ENCODE measurements around the gene PRR30. TPM values are rescaled to one million over a fixed set of nuclear protein-coding genes. Genes with fewer than 3 reads are reported as not detected.

The PRR30 gene
- total RNA-seq, 2 donors from 2014 or later: not detected

DNA sequence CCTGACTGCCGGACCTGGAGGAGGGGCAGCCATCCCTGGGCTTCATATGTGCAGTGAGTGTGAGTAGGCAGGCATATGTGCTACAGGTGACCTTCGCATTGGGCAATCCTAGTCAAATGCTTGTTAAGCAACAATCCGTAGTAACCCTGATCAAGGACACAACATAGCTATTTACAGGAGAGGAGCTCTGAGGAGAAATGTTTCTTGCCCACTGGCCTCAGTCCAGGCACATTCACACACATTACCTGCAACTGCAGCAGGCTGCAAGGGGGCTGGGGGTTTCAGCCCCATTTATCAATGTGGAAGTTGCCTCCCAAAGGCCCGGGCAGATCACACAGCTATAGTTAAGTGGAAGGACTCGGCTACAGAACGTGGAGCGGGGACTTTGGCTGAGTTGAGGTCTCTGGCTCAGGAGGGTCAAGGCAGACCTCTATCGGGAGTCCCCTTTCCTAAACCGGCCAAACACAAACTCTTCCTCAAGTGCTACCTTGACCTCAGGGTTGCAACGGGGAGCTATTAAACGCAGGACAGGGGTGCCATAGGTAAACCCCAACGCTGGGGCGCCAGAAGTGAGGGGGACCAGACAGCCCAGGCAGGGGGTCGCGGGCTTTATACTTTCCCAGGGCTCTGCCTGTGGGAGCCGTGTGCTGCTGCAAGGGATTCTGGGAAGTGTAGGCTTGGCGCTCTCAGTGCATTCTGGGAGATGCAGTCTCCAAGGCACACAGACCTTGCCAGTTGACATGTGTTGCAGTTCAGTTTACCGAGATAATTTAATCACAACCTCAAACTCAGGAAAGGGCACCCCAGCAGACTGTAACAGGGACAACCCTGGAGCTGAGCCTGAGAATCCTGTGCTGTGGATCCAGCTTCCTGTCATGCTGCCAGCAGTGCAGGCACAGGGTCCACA is 43.2 kb downstream of the PRR30 start:
- no peak overlapping the region for H3K27ac Mint-ChIP-seq

GRCh38 chr2:27095427-27095744 is 43.8 kb downstream of the PRR30 start:
- Mint-ChIP-seq H3K9me3 (no peaks in the 10 kb centered on the region), H3K27ac (no peak overlapping the region), H3K36me3 (no peaks in the 10 kb centered on the region)
- ATAC-seq: no peak
- no peak for DNase-seq (ENCODE audit: low spot score in 2 of 2)

More for the DNA sequence above, 43.2 kb downstream of the PRR30 start:
- Mint-ChIP-seq H3K9me3 (no peaks in the 10 kb centered on the region), H3K36me3 (no peaks in the 10 kb centered on the region)
- DNase-seq (ENCODE audit: low spot score in 2 of 2) (peak in 1 of 2 donors; percentile 36), ATAC-seq (peak in 1 of 2 donors; percentile 86)

DNA sequence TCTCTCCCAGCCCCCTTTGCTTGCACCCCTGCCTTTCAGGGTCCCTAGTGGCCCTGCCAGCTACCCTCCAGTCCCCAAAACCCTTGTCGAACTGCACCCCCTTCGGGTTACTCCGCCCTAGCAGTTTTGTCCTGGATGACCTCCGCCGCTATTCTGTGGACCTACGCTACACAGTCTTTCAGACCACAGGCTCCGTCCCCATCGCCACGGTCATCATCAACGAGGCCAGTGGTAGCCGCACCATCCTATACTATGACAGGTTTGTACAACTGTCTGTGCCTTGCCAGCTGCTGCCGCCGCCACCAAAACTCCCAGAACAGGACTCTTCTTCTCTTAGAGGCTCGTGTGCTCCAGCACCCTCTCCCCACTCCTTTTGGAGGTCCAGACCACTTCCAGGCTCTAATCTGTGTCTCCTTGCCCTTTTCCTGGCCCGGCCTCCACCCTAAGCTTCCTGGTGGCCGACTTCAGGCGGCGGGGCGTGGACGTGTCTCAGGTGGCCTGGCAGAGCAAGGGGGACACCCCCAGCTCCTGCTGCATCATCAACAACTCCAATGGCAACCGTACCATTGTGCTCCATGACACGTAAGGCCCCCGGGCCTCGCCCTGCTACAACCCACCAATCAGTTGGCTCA is 44.7 kb downstream of the PRR30 start:
- ATAC-seq (no peak), DNase-seq (ENCODE audit: low spot score in 2 of 2) (no peak)
- Mint-ChIP-seq H3K9me3 (no peaks in the 10 kb centered on the region), H3K36me3 (no peaks in the 10 kb centered on the region), H3K27ac (peak overlapping the region in 1 of 2 donors; percentile 60)

GRCh38 chr2:27093430-27094352 is 45.5 kb downstream of the PRR30 start:
- DNase-seq (ENCODE audit: low spot score in 2 of 2) (no peak), ATAC-seq (no peak)
- peak overlapping the region in 1 of 2 donors; percentile 60 for H3K27ac Mint-ChIP-seq
- H3K9me3 Mint-ChIP-seq: no peaks in the 10 kb centered on the region
- no peaks in the 10 kb centered on the region for H3K36me3 Mint-ChIP-seq

- Mint-ChIP-seq H3K9me3 (no peaks in the 10 kb centered on the region), H3K36me3 (no peaks in the 10 kb centered on the region), H3K27ac (no peak overlapping the region)
- no peak for ATAC-seq
- DNase-seq (ENCODE audit: low spot score in 2 of 2): no peak
Measured at GRCh38 chr2:27092696-27093429, 46.3 kb downstream of the PRR30 start.

DNA sequence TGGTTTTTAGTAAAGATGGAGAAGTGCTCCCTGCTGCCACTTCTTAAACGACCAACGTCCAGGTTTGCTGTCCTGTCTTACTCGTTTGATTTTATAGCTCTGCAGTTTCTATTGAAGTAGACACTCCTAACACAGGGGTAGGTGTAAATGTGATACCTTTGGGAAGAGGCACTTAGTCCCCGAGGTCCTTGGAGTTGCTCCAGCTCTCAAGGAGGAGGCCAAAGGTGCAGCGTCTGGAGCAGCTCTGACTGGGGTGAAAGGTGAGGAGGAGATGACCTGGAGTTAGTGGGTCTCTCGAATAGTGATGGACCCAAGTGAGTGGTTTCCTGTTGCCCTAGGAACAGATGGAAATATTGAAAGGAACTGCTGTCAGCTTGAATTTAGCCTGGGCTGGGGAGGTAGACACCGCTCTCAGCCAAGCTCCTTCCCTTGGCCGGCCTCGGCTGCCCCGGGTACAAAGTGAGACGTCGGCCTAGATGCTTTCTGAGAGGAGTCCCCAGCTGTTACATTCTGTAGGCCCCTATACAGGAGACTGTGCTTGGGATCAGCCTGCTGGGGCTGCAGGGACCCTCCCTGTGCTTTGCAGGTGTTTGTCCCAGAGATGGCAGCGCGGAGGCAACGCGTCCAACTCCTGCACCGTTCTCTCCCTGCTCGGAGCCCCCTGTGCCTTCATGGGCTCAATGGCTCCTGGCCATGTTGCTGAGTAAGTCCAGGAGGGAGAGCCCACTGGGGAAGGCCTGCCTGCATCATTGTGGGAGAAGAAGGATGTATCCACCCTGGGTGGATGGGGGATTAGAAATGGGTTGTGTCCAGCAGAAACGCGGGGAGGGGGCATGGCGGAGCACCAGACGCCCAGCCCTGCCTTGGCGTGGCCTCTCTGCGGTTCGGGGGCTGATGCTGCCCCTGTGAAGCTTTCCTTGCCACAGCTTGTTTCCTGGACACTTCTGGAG is 47.2 kb downstream of the PRR30 start:
- peak overlapping the region in 1 of 2 donors; percentile 50 for H3K27ac Mint-ChIP-seq
- H3K9me3 Mint-ChIP-seq: no peaks in the 10 kb centered on the region
- ATAC-seq (no peak), DNase-seq (ENCODE audit: low spot score in 2 of 2) (no peak)
- H3K36me3 Mint-ChIP-seq: no peaks in the 10 kb centered on the region

DNA sequence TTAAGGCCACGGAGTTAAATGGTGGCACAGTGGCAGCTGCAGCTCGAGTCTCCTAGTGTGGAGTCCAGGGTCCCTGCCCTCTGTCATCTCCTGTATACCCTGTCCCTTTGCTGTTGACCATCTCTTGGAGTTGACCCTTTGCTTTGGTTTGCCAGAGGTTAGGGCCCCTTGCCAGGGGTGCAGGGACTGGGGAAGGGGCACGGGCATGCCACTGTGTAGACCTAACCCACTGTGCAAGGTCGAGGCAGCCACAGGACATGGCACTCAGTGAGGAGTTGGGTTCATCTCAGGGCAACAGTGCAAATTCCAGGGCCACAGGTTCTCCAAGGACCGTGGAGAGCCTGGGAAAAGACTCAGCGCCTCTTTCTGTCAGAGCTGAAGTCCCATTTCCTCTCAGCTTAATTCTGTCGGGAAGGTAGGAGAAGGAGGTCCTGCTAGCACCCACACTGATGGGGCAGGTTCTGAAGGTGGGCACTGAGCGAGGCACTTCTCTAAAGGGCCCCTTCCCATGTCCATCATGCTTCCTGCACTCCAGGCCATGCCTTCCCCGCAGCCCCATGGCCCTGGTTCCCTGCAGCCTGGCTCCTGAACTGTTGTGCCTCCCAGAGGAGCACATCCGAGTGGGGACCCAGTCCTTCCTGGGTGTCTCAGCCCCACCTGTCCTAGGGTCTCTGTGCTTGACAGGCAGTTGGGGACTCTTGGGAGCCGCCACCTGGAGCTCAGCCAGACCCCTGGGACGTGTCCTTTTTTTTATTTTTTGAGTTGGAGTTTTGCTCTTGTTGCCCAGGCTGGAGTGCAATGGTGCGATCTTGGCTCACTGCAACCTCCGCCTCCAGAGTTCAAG is 49.9 kb downstream of the PRR30 start:
- no peak overlapping the region for H3K27ac Mint-ChIP-seq
- no peaks in the 10 kb centered on the region for H3K9me3 Mint-ChIP-seq
- no peak for DNase-seq (ENCODE audit: low spot score in 2 of 2)
- no peaks in the 10 kb centered on the region for H3K36me3 Mint-ChIP-seq
- no peak for ATAC-seq

GRCh38 chr2:27088634-27089033 is 50.6 kb downstream of the PRR30 start:
- Mint-ChIP-seq H3K36me3 (no peaks in the 10 kb centered on the region), H3K9me3 (no peaks in the 10 kb centered on the region), H3K27ac (no peak overlapping the region)
- ATAC-seq (no peak), DNase-seq (ENCODE audit: low spot score in 2 of 2) (no peak)

DNA sequence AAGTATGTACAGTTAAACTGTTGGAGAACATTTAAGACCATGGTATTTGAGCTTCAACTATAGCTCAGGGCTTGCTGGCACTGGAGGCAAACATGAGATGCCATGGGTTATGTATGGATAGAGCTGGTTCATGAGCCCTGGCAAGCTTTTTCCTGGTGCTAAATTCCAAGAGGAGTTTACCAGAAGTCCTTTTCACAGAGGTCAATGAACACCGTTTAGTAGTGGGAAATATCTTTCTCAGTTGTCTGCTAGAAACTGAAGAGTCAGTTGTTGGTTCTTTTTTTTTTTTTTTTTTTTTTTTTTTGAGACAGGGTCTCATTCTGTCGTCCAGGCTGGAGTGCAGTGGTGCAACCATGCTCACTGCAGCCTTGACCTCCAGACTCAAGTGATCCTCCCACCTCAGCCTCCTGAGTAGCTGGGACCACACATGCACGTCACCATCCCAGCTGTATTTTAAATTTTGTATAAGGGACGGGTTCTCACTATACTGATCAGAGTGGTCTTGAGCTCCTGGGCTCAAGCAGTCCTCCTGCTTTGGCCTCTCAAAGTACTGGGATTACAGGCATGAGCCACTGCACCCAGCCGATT is 51.3 kb downstream of the PRR30 start:
- H3K27ac Mint-ChIP-seq: no peak overlapping the region
- DNase-seq (ENCODE audit: low spot score in 2 of 2): no peak
- no peaks in the 10 kb centered on the region for H3K9me3 Mint-ChIP-seq
- H3K36me3 Mint-ChIP-seq: no peaks in the 10 kb centered on the region
- no peak for ATAC-seq

Other genes with a start within 250 kb of the PRR30 start
- gene MAPRE3, start 168.8 kb downstream of the PRR30 start, total RNA-seq: 1 to 10 TPM; 4.0 to 4.2 TPM
- gene TMEM214, start 106.4 kb downstream of the PRR30 start, total RNA-seq: 10 to 100 TPM; 54.3 to 68.0 TPM
- 10 to 100 TPM; 14.1 to 21.6 TPM for gene AGBL5, start 87.7 kb downstream of the PRR30 start, total RNA-seq
- 100 to 1,000 TPM; 263 to 344 TPM for gene OST4, start 67.8 kb downstream of the PRR30 start, total RNA-seq
- gene EMILIN1, start 60.8 kb downstream of the PRR30 start, total RNA-seq: under 1 TPM; 0.52 to 0.78 TPM
- gene KHK, start 52.6 kb downstream of the PRR30 start, total RNA-seq: 10 to 100 TPM; 10.6 to 16.3 TPM
- gene CGREF1, start 20.3 kb downstream of the PRR30 start, total RNA-seq: 10 to 100 TPM in 1 of 2 donors, under 1 TPM in 1; 0.50 to 15.8 TPM
- under 1 TPM; 0.43 to 0.56 TPM for gene ABHD1, start 15.6 kb downstream of the PRR30 start, total RNA-seq
- gene PREB, start 4.8 kb downstream of the PRR30 start, total RNA-seq: 10 to 100 TPM; 49.8 to 52.9 TPM
- gene TCF23, start 9.6 kb upstream of the PRR30 start, total RNA-seq: under 1 TPM in 1 of 2 donors, not detected in 1; 0.07 TPM
- 10 to 100 TPM; 58.8 to 59.1 TPM for gene ATRAID, start 72.6 kb upstream of the PRR30 start, total RNA-seq
- gene SLC5A6, start 72.9 kb upstream of the PRR30 start, total RNA-seq: 10 to 100 TPM; 40.7 to 42.0 TPM
- gene CAD, start 78.0 kb upstream of the PRR30 start, total RNA-seq: 10 to 100 TPM; 85.2 to 86.3 TPM
- under 1 TPM; 0.68 to 0.88 TPM for gene SLC30A3, start 123.6 kb upstream of the PRR30 start, total RNA-seq
- not detected for gene DNAJC5G, start 136.0 kb upstream of the PRR30 start, total RNA-seq
- gene TRIM54, start 143.0 kb upstream of the PRR30 start, total RNA-seq: not detected
- 1 to 10 TPM; 1.6 to 3.6 TPM for gene UCN, start 169.0 kb upstream of the PRR30 start, total RNA-seq
- 100 to 1,000 TPM in 1 of 2 donors, 10 to 100 TPM in 1; 90.1 to 111 TPM for gene MPV17, start 183.7 kb upstream of the PRR30 start, total RNA-seq
- gene GTF3C2, start 217.4 kb upstream of the PRR30 start, total RNA-seq: 10 to 100 TPM; 62.1 to 76.0 TPM
- gene EIF2B4, start 230.9 kb upstream of the PRR30 start, total RNA-seq: 10 to 100 TPM; 34.2 to 51.1 TPM
- 10 to 100 TPM; 56.4 to 82.1 TPM for gene SNX17, start 231.2 kb upstream of the PRR30 start, total RNA-seq
- 10 to 100 TPM; 10.7 to 12.4 TPM for gene ZNF513, start 241.3 kb upstream of the PRR30 start, total RNA-seq

All from activated naive CD4-positive, alpha-beta T cell treated with anti-CD3 and anti-CD28 coated beads, Interleukin-2, amount 50 U/mL, for 72 hours (primary cell).